HG03565 (cell line): Measurements from ENCODE around the gene FAM184A.
"Not testable (repeated sequence)": the region's sequence is repeated elsewhere in the genome, so short reads cannot be mapped to it uniquely, and the experiment has no call there.

ENCODE experiments used
- ATAC-seq: cut with Tn5 transposase; IDR thresholded peaks from one replicate; pipeline ENCODE4 v1.9.1; 2021; ENCODE audit warnings: mild to moderate bottlenecking, moderate library complexity; ENCODE audit not compliant: unreplicated experiment

FAM184A gene, protein sequence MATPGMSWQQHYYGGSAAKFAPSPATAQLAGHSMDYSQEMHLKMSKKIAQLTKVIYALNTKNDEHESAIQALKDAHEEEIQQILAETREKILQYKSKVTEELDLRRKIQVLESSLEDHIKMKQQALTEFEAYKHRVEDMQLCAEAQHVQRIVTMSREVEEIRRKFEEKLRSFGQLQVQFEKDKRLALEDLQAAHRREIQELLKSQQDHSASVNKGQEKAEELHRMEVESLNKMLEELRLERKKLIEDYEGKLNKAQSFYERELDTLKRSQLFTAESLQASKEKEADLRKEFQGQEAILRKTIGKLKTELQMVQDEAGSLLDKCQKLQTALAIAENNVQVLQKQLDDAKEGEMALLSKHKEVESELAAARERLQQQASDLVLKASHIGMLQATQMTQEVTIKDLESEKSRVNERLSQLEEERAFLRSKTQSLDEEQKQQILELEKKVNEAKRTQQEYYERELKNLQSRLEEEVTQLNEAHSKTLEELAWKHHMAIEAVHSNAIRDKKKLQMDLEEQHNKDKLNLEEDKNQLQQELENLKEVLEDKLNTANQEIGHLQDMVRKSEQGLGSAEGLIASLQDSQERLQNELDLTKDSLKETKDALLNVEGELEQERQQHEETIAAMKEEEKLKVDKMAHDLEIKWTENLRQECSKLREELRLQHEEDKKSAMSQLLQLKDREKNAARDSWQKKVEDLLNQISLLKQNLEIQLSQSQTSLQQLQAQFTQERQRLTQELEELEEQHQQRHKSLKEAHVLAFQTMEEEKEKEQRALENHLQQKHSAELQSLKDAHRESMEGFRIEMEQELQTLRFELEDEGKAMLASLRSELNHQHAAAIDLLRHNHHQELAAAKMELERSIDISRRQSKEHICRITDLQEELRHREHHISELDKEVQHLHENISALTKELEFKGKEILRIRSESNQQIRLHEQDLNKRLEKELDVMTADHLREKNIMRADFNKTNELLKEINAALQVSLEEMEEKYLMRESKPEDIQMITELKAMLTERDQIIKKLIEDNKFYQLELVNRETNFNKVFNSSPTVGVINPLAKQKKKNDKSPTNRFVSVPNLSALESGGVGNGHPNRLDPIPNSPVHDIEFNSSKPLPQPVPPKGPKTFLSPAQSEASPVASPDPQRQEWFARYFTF

DNA sequence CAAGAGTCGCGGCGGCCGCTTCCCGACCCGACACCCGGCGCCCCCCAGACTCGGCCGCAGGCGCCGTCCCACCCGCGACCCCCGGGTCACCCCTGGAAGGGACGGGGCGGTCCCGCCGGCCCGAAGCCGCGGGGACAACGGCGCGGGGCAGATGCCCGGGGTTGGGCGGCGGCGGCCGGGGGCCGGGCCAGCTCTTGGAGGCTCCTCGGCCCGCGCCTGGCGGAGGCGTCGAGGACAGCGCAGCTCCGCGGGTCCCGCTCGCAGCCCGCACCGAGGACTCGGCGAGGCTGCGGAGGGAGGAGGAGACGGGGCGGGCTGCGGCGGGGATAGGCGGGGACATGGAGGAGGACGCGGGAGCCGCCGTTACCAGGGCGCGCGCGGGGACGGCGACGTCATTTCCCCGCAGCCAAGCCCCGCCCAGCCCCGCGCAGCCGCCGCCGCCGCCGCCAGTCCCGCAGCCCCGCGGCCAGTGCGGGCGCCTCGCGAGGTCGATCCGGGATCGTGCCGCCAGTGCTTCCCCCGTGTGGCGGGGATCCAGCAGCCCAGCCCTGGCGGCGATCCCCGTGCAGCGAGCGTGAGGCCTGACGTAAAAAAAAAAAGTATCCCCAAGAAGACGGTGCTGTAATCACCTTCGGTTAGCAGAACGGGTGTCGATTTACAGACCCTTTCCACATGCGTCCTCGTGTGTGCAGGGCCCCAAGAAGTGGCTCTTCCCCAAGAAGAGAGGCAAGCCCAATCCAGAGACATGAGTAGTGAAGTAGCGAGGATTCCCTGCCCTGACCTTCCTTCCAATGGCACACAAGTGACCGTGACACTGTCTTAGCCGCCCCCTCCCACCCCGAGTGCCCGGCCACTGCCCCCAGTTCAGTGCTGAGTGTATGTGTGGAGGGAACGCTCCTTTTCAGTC, at the start of gene FAM184A:
Gene FAM184A (minus strand): TSS at position 289 of the 907 bp plus-strand sequence. CDS start 365 bp downstream, outside the sequence.
- ATAC-seq = peak; percentile 40

DNA sequence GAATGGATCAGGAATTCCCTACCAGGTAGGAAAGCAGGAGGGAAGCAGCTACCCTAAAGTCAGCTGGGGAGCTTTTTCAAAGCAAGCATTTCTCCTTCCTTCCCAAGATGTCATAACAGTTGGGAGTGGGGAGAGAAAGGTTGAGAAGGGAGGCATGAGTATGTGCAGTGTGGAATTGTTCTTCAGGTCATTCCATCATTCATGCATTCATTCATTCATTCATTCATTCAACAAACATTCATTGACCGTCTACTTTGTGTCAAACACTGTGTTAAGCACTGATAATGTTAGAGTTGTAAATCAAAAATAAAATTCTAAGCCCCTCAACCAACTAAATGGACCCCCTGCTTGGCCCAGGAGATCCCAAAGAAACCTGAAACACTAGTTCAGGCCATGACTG, 49.2 kb upstream of the FAM184A start:
- ATAC-seq = no peak

DNA sequence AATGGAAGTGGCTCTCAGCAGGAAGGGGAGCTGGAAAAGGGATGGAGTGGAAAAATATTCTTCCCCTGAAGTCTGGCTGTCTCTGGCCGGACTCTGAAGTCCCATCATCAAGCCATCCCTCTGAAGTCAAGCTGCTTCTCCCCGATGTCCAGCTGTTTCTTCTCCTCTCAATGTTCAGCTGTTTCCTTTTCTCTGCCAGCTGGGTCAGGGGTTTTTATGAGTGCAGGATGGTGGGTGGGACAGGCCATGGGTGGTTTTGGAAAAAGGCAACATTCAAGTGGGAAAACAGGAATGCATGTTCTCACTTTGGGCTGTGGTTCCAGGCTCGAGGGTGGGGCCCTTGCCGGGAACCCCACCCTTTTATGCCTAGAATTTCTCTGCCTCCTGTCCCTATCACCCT, 48.4 kb upstream of the FAM184A start:
- ATAC-seq = no peak

- ATAC-seq = no peak
These were observed 47.7 kb upstream of the FAM184A start for GRCh38 chr6:119126140-119126539.

GRCh38 chr6:119125576-119125975, 47.1 kb upstream of the FAM184A start:
- no peak for ATAC-seq

DNA sequence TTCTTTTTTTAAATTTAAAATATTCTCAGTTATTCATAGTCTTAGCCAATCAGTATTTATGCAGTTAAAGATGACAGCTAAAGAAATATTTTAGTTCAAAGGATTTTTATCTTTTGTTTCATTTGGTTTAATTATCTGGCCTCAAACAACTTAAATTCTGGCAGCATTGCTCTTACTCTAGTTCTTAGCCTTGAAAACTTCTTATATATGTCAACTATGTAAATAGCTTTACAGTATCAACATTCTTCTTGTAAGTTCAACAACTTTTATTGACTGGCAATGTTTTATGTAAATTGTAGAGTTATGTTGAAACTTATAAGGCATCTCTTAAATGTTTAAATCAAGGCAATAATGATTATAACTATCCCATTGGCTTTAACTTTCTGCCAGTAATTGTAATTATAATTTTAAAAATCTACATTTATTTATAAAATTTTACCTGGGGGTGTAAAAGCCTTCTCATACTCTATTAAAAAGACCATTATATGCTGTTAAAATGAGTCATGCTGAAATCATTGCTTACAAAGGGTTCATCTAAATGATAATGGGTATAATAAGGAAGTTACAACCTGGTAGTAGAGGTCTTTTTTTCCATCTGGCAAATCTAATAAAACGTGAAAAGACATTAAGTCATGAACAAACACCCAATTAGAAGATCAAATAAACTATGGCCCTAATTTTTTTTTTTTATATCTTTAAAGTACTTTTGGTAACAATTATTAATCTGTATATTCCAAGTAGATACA, 45.8 kb upstream of the FAM184A start:
- ATAC-seq = no peak

DNA sequence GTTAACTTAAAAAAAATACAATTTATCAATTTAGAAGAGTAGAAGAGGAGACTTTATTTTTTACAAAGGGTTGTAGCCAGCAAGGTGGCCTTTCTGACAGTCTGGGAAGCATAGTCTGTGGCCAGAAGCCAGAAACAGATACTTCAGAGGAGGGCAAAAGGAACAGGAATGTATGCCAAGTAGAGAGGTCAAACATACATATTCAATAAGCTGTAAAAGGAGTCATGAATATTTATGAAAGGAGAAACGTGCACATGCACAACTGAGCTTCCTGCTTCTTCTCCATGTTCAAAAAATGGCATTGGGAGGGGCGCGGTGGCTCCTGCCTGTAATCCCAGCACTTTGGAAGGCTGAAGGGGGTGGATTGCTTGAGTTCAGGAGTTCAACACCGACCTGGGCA, 43.9 kb upstream of the FAM184A start:
- ATAC-seq = no peak

DNA sequence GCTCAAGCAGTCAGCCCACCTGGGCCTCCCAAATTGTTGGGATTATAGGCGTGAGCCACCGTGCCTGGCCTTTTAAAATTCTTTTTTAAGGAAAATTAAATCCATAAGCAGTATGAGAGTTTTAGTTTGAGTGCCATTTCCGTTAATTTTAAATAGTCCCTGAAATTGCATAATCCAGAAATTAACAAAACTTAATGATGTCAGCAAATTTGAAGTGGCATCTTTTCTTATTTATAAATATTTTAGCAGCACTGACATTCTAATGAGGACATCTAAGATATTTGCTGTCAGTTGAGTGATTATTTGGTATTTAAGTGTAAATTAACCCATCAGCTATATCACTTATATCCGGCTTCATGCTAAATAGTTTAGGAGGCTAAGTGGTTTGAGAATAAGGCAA, 42.9 kb upstream of the FAM184A start:
- ATAC-seq = no peak

DNA sequence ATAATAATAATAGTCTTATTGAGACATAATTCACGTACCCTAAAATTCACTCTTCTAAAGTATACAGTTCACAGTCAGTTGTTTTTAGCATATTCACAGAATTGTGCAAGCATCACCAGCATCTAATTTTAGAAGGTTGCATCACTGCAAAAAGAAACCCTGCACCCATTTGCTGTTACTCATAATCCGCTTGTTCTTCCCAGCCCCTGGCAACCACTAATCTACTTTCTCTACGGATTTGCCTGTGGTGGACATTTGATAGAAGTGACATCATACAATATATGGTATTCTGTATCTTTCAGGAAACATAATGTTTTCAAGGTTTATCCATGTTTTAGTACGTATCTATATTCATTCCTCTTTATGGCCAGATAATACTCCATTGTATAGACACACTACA, 41.5 kb upstream of the FAM184A start:
- ATAC-seq = no peak

- ATAC-seq = not testable (repeated sequence)
These were observed 40.6 kb upstream of the FAM184A start for GRCh38 chr6:119119062-119119461.

DNA sequence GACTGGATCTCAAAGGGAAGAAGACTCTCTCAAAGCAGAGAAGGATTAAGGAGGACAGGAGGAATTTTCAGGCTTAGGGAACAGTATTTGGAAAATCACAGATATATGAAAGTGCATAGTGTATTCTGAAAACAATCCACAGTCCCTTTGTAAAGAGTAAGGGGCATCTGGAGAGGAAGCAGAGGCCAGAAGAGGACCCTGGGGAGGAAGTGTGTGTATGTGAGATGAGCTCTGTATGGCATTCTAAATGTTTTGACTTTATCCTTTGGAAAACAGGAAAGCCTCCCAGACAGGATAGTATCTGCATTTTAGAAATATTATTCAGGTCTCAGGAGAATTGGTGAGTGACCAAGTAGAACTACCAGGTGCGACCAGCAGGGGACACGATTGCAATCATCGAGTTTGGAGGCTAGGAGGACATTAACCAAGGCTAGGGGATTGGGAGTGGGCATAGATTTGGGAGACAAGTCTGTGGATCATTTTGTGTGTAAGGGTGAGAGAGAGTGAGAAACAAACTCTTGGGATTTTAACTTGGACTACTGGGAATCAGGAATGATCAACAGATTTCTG, 38.3 kb upstream of the FAM184A start:
- ATAC-seq = no peak

DNA sequence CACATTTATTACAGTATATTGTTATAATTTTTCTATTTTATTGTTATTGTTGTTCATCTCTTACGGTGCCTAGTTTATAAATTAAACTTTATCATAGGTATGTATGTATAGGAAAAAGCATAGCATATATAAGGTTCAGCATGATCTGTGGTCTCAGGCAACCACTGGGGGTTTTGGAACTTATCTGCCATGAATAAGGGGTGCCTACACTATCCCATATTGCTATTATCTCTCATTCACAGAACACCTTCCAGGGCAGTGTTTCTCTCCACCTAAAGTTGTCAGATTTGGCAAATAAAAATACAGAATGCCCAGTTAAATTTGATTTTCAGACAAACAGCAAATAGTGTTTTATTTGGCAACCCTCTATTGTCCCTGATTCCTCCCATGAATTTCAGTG, 35.5 kb upstream of the FAM184A start:
- no peak for ATAC-seq

- ATAC-seq = no peak
These were observed 34.5 kb upstream of the FAM184A start for GRCh38 chr6:119112812-119113530.

DNA sequence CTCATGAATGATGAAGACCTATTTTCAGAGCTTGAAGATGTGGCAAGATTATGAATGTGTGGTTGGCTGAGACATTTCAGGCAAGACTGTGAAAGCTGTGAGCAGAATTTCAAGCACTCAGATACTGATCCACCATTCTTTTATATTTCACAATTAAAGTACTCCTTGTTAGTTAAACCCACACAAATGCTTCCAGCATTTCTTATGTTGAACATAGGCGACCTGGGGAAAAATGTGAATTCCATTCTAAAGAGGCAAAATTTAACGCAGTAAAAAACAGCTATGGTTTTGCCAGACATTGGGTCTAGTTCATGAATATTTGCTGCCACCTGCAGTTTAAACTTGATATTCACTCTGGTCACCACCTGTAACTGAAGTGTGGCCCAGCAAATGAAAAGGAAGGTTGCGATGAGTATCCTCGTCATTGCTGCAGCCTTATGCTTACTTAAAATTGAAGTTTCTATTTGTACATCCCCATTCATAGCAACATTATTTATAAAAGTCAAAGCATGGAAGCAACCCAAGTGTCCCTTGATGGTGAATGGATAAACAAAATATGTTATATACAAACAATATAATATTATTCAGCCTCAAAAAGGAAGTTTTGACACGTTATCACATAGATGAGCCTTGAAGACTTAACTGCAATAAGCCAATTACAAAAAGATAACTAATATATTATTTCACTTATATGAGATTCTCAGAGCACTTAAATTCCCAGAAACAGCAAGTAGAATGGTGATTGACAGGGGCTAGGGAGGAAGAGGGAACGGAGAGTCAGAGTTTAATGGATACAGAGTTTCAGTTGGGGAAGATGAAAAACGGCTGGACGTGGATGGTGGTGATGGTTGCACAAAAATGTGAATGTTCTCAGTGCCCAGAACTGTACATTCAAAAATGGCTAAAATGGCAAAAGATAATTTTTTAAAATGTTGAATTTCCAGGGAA, 32.4 kb upstream of the FAM184A start:
- ATAC-seq = peak; percentile 86

- no peak for ATAC-seq
These were observed 31.3 kb upstream of the FAM184A start for GRCh38 chr6:119109654-119110325.

DNA sequence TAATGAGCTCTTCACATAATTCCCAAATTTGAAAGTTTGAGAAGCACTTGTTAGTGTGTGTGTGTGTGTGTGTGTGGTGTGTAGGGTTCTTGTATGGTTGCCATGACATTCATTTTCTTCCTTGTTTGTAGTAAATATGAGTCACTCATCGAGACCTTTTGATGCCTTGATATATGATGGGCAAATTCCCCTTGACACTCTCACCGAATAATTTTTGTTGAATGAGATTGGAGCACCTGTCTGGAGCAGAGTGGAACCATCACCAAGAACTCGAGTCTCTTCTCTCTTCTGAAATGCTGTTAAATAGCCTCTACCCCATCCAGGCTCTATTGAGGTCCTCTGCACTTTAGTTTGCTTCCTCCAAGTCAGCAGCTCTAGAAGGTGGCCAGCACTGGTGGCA, 29.6 kb upstream of the FAM184A start:
- ATAC-seq = no peak

DNA sequence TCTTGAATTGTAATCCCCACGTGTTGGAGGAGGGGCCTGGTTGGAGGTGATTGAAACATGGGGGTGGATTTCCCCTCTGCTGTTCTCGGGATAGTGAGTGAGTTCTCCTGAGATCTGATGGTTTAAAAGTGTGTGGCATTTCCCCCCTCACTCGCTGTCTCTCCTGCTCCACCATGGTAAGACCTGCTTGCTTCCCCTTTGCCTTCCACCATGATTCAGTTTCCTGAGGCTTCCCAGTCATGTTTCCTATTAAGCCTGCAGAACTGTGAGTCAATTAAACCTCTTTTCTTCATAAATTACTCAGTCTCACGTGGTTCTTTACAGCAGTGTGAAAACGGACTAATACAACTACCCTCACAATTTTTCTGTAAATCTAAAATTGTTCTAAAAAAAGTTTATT, 26.8 kb upstream of the FAM184A start:
- ATAC-seq = no peak
